SW480 (cell line): ENCODE data around the gene ACOX1.

Experiments used
- DNase-seq: peaks from one replicate; pipeline ENCODE4 v3.0.0-alpha.2; 2016; ENCODE audit warnings: low spot score

ACOX1 gene

DNA sequence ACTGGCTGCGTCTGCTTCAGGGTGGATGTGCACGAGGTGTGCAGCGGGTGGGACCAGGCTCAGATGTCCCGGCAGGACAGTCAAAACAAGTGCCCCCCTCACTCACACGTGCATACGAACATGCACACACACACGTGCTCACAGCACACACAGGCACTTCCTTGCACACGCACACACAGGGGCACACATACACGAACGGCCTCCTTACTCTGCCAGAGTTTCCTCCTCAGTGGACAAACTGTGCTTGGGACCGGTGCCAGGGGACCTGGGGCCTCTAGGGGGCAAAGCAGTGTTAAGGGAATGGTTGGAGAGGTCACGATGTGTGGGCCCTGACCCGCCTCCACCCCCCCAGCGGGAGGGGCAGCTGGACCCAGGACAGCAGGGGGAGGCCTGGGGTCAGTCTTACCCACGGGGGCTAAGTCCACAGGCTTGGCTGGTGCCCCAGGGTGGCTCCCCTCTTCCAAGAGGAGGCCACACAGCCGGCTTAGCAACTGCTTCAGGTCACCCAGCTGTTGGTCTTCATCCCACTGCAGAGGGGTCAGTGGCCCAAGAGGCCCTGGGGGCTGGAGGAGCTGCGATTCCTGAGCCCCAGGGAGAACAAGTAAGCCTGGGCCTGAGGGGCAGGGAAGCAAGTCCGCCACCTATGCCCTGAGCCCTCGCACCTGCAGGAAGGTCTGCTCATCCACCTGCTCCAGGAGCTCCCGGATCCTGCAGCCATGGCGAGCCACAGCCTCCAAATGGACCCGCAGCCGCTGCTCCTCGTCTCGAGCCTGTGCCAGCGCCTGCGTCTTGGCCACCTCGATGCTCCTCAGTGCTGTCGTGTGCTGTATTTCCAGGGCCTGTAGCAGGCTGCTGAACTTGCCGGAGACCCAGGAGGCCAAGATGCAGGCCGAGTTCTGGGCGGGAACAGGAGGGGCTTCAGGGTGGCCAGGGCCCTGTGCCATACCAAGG, 87.1 kb downstream of the ACOX1 start:
- no peak for DNase-seq
